Measurements from ENCODE around the gene RBM28. TPM values are rescaled to one million over a fixed set of nuclear protein-coding genes. Genes with fewer than 3 reads are reported as not detected.
A peak's percentile ranks its signal among the peaks of the same experiment; 100 is the strongest.
"Not testable (repeated sequence)": the region's sequence is repeated elsewhere in the genome, so short reads cannot be mapped to it uniquely, and the experiment has no call there.

RBM28 gene
- total RNA-seq, 8 experiments from 2014 or later: 20.1 to 64.8 (median 30.0) TPM

DNA sequence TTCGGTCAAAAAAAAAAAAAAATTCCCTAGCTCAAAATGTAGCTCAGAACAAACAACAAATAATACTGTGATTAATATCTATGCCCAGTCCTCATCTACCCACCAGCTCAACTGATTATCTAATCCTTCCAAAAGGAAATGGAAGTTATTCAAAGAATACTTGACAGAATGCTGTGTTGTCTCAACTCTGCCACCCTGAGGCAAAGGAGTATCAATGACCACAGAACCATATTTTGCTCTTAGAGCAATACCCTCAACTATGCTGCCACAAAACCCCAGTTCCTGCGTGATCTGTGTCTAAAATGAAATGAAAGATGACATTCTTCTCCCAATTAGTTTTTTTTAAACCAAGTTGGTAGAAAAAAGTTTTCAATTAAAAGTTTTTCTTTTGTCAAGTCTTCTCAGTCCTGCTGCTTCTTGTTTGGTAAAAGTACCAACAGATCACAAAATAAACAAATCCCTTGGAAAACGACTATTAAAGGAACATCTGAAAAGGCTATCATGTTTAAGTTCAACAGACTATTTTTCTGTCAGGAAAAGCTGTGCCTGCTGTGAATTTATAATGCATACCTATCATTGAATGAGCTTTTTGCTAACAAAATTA is 21.6 kb downstream of the RBM28 start:
- in situ Hi-C loops (cut with MboI; ENCODE audit: low pct_unique_long_range_greater_than_20kb in 2 of 9, low sequenced_read_pairs in 9 of 9, unreplicated experiment in 9 of 9): no loop called here
- WGBS, 10 experiments: 60 to 100% (median 83%) methylated on average over 2 to 3 of the region's 3 CpGs; no CpG with 5 or more reads in 1 of the 10 experiments

DNA sequence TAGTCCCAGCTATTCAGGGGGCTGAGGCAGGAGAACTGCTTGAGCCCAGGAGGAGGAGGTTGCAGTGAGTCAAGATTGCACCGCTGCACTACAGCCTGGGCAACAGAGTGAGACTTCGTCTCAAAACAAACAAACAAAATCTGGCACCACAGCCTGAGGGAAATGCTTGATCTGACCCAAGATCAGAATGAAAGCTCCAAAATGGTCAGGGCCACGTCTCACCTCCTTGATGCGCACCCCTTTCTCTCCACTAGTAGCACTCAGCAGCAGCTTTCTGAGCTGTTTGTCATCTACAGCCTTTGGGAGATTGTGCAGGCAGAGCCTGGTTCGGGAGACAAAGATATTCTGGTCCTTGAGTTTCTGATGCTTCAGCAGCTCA is 22.7 kb downstream of the RBM28 start:
- H3K4me3 ChIP-seq: no peak overlapping the region
- no peak for ATAC-seq (replicated peaks in 6 of 8)
- H3K27ac ChIP-seq: no peak overlapping the region
- WGBS, 10 experiments: 80 to 100% (median 100%) methylated on average over 1 to 2 of the region's 5 CpGs; no CpG with 5 or more reads in 3 of the 10 experiments
- in situ Hi-C loops (cut with MboI; ENCODE audit: low pct_unique_long_range_greater_than_20kb in 2 of 9, low sequenced_read_pairs in 9 of 9, unreplicated experiment in 9 of 9): no loop called here
- H3K4me1 ChIP-seq (replicated peaks in 1 of 2): no peaks in the 10 kb centered on the region

More for the DNA sequence above, 21.6 kb downstream of the RBM28 start:
- H3K4me1 ChIP-seq (replicated peaks in 1 of 2): no peaks in the 10 kb centered on the region
- peak in 6 of 8 experiments; percentile 36 to 89 (median 74) for ATAC-seq (replicated peaks in 6 of 8)
- H3K4me3 ChIP-seq: no peak overlapping the region
- no peak overlapping the region for H3K27ac ChIP-seq

DNA sequence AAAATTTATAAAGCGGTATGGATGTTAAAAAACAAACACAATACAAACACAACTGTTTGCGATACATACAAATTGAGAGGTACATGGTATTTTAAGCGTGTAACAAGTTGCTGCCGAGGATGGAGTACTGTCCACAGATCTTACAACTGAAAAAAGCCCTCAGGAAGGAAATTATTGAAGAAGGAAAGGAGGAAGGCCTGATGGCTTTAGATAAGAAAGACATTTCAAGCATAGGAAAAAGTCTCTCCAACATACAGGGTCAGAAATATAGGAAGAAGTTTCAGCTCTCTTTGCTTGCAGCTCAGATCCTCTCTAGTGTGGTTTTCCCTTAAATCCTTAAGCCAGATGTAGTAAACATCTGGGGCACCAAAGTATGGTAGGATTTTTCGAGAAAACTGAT is 25.0 kb downstream of the RBM28 start:
- in situ Hi-C loops (cut with MboI; ENCODE audit: low pct_unique_long_range_greater_than_20kb in 2 of 9, low sequenced_read_pairs in 9 of 9, unreplicated experiment in 9 of 9): no loop called here
- Histone ChIP-seq H3K4me3 (no peak overlapping the region), H3K4me1 (replicated peaks in 1 of 2) (no peaks in the 10 kb centered on the region), H3K27ac (no peak overlapping the region)
- 84 to 100% (median 99%) methylated on average over 1 to 5 of the region's 5 CpGs for WGBS, 10 experiments
- no peak for ATAC-seq (replicated peaks in 6 of 8)

DNA sequence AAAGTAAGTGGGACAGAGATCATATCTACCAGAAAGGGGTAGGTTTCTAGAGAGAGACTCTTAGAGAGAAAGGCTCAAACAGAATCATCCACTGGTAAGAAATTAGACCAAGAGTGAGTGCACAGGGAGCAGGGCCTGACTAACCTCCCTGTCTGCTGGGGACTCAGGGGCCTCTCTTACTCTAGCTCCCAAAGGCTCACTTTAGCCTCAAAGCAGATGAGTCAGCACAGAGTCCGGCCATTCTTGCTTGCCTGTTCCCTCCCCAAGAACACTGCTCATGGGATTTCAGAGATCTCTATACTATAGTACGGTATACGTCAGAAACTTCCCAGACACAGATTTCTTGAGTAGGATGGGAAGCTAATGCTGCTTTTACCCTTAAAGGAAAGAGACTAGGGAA is 32.7 kb downstream of the RBM28 start:
- no peak overlapping the region for H3K27ac ChIP-seq
- in situ Hi-C loops (cut with MboI; ENCODE audit: low pct_unique_long_range_greater_than_20kb in 2 of 9, low sequenced_read_pairs in 9 of 9, unreplicated experiment in 9 of 9): no loop called here
- ATAC-seq (replicated peaks in 6 of 8): peak in 1 of 8 experiments; percentile 28
- 80 to 100% (median 94%) methylated on average over 1 to 3 of the region's 3 CpGs; no CpG with 5 or more reads in 3 of the 10 experiments for WGBS, 10 experiments
- H3K4me1 ChIP-seq (replicated peaks in 1 of 2): no peaks in the 10 kb centered on the region
- no peak overlapping the region for H3K4me3 ChIP-seq

DNA sequence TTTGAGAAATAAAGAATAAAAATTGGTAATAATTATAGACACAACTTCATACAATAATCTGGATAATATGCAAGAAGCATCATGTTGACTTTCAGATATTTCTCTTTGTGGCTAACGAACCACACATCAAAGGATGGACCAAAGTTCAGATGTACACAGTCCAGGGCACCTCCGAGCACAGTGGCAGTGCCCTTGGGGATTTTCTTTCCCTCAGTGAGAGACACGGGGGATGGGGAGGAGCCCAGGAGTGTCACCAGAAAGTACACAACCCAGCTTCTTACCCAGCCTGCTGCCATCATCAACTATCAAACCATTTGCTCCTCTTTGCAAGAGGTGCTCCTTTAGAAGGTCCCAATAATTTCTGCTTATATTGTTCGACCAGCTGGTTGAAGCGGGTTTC is 33.2 kb downstream of the RBM28 start:
- Histone ChIP-seq H3K4me1 (replicated peaks in 1 of 2) (no peaks in the 10 kb centered on the region), H3K4me3 (no peak overlapping the region), H3K27ac (no peak overlapping the region)
- in situ Hi-C loops (cut with MboI; ENCODE audit: low pct_unique_long_range_greater_than_20kb in 2 of 9, low sequenced_read_pairs in 9 of 9, unreplicated experiment in 9 of 9): no loop called here
- no peak for ATAC-seq (replicated peaks in 6 of 8)
- WGBS, 10 experiments: 40 to 100% (median 87%) methylated on average over 2 to 5 of the region's 5 CpGs; no CpG with 5 or more reads in 1 of the 10 experiments

DNA sequence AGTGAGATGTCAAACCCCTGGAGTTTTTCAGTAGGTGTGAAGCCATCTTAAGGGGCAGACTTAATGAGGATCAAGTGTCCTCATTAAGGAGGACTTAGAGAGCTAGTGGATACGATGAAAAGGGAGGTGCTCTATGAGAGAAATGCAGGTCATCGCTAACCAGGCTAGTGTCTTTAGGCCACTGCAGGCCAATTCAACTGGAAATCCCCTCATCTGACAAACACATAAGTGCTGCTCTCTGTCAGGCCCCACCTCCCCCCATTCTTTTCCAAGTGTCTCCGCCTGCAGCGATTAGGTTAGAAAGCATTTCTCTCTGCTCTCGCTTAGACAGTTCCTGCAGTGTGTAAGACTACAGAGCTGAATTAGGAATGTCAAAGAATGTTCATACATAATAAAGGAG is 33.7 kb downstream of the RBM28 start:
- 78 to 100% (median 96%) methylated on average over 1 to 5 of the region's 5 CpGs; no CpG with 5 or more reads in 1 of the 10 experiments for WGBS, 10 experiments
- Histone ChIP-seq H3K27ac (no peak overlapping the region), H3K4me1 (replicated peaks in 1 of 2) (no peaks in the 10 kb centered on the region), H3K4me3 (no peak overlapping the region)
- no peak for ATAC-seq (replicated peaks in 6 of 8)
- in situ Hi-C loops (cut with MboI; ENCODE audit: low pct_unique_long_range_greater_than_20kb in 2 of 9, low sequenced_read_pairs in 9 of 9, unreplicated experiment in 9 of 9): no loop called here

DNA sequence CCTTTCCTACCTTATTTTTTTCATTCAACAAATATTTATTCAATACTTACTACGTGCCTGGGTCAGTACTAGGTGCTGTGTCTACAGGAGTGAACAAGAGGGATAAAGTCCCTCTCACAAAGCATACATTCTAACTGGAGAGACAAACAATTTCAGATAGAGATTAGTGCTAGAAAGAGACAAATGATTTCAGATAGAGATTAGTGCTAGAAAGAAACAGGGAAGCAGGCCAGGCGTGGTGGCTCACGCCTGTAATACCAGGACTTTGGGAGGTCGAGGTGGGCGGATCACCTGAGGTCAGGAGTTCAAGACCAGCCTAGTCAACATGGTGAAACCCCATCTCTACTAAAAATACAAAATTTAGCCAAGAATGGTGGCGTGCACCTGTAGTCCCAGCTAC is 34.6 kb downstream of the RBM28 start:
- no peak overlapping the region for H3K27ac ChIP-seq
- ATAC-seq (replicated peaks in 6 of 8): no peak
- 80 to 100% (median 97%) methylated on average over 1 to 6 of the region's 6 CpGs; no CpG with 5 or more reads in 1 of the 10 experiments for WGBS, 10 experiments
- in situ Hi-C loops (cut with MboI; ENCODE audit: low pct_unique_long_range_greater_than_20kb in 2 of 9, low sequenced_read_pairs in 9 of 9, unreplicated experiment in 9 of 9): no loop called here
- H3K4me3 ChIP-seq: no peak overlapping the region
- no peaks in the 10 kb centered on the region for H3K4me1 ChIP-seq (replicated peaks in 1 of 2)

DNA sequence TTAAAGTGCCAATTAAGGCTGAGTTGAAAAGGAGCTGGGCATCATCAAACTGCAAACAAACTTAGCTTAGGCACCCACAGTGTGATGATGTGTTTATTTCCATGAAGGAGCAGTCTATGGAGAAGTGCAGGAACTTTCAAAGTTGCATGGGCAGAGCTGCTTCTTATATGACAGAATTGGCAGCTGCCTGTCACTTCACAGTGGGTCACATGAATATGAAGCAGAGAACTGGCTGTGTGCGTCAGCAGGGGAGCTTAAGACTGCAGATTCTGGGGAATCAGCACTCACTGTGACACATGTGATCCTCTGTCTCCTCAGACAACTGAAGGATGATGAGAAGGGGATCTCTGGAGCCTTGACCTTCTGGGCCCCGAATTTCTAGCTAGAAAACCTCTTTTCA is 36.6 kb downstream of the RBM28 start:
- in situ Hi-C loops (cut with MboI; ENCODE audit: low pct_unique_long_range_greater_than_20kb in 2 of 9, low sequenced_read_pairs in 9 of 9, unreplicated experiment in 9 of 9): no loop called here
- ATAC-seq (replicated peaks in 6 of 8): no peak
- Histone ChIP-seq H3K4me1 (replicated peaks in 1 of 2) (peaks cover 0 to under 1% of the 10 kb centered on the region in 2 donors), H3K4me3 (no peak overlapping the region), H3K27ac (no peak overlapping the region)
- WGBS, 10 experiments: 70 to 100% (median 81%) methylated on average over 1 to 2 of the region's 2 CpGs; no CpG with 5 or more reads in 4 of the 10 experiments

DNA sequence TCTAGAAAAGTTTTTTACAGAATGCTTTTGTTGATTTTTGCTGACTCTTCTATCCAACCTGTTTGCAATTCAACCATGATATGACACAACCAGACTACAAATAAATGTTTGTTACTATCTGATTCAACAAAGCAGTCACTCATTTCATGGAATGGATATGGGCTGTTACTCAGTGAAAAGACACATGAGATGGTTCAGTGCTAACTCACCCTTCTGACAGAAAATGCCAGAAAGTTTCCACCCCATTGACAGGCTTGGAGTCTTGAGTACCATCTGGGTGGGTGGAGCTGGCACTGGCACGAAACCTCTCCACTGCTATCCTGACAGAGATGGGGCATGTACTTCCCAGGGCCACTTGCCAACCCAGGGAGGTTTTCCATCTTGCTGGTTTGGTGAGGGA is 39.5 kb downstream of the RBM28 start:
- Histone ChIP-seq H3K4me3 (no peak overlapping the region), H3K4me1 (replicated peaks in 1 of 2) (peaks cover under 1 to 3% of the 10 kb centered on the region in 2 donors), H3K27ac (no peak overlapping the region)
- in situ Hi-C loops (cut with MboI; ENCODE audit: low pct_unique_long_range_greater_than_20kb in 2 of 9, low sequenced_read_pairs in 9 of 9, unreplicated experiment in 9 of 9): no loop called here
- ATAC-seq (replicated peaks in 6 of 8): peak in 1 of 8 experiments; percentile 21
- WGBS, 10 experiments: 80 to 100% methylated on average over 1 of the region's 1 CpG; no CpG with 5 or more reads in 8 of the 10 experiments

DNA sequence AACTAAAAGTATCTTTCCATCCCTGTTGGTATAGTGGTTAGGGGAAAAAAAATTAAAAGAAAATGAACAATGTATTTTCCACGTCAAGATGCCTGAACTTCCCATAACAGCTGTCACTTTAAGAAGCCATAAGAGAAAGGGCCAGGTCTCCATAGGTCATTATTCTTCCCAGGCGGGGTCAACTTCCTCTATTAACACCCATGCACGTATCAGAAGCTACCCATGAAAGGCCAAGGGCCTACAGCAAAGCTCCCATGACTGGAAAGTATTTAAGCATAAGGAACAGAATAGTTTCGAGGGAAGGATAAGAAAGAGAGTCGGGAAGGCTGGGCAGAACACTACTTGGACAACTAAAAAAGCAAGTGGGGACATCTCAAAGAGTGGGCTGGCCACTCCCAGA is 40.1 kb downstream of the RBM28 start:
- Histone ChIP-seq H3K4me3 (no peak overlapping the region), H3K4me1 (replicated peaks in 1 of 2) (peaks cover 3 to 5% of the 10 kb centered on the region in 2 donors), H3K27ac (no peak overlapping the region)
- 69 to 100% (median 93%) methylated on average over 1 to 5 of the region's 5 CpGs; no CpG with 5 or more reads in 2 of the 10 experiments for WGBS, 10 experiments
- in situ Hi-C loops (cut with MboI; ENCODE audit: low pct_unique_long_range_greater_than_20kb in 2 of 9, low sequenced_read_pairs in 9 of 9, unreplicated experiment in 9 of 9): no loop called here
- ATAC-seq (replicated peaks in 6 of 8): no peak

DNA sequence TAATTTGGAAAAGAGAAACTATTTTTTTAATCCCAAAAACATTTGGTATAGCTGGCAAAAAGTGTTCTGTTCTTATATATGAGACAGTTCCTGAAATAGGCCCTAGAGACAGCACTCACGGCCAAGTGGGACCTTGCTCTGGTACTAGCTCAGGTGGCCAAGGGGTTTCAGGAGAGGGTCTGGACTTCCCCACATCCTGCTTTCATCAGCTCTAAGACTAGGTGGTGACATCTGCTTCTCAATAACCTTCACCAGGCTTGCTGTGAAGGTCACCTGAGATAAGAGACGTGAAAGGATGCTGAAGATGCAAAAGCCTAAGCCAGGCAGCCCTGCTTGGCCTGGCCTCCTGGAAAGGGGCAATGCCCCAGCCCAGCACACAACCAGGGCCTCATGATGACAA is 40.6 kb downstream of the RBM28 start:
- WGBS, 10 experiments: 90 to 100% (median 100%) methylated on average over 1 to 2 of the region's 2 CpGs; no CpG with 5 or more reads in 6 of the 10 experiments
- in situ Hi-C loops (cut with MboI; ENCODE audit: low pct_unique_long_range_greater_than_20kb in 2 of 9, low sequenced_read_pairs in 9 of 9, unreplicated experiment in 9 of 9): no loop called here

DNA sequence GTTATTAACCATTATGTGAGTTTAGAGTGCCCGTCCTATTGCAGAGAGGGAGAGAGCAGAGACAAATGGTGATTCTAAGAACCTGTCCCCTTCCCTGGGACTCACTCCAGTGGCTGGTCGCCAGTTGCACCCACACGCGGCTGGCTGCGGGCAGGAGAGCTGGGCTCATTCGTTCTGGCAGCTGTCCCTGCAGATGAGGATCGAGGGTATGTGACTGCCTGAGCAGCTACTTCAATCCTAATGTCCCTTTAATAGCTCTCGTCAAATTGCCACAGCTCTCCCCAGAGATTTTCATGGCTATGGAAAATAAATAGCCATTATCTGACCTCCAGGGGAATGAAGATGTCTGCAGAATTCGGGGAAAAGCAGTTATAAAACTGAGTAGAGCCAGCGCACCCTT is 41.6 kb downstream of the RBM28 start:
- Histone ChIP-seq H3K4me3 (no peak overlapping the region), H3K27ac (no peak overlapping the region), H3K4me1 (replicated peaks in 1 of 2) (peaks cover 3 to 9% of the 10 kb centered on the region in 2 donors)
- WGBS, 10 experiments: 42 to 93% (median 63%) methylated on average over 1 to 6 of the region's 10 CpGs; no CpG with 5 or more reads in 3 of the 10 experiments
- in situ Hi-C loops (cut with MboI; ENCODE audit: low pct_unique_long_range_greater_than_20kb in 2 of 9, low sequenced_read_pairs in 9 of 9, unreplicated experiment in 9 of 9): no loop called here
- ATAC-seq (replicated peaks in 6 of 8): peak in 1 of 8 experiments; percentile 47

More for the DNA sequence above, 40.6 kb downstream of the RBM28 start:
- Histone ChIP-seq H3K4me3 (no peak overlapping the region), H3K4me1 (replicated peaks in 1 of 2) (peaks cover 3 to 9% of the 10 kb centered on the region in 2 donors), H3K27ac (no peak overlapping the region)
- no peak for ATAC-seq (replicated peaks in 6 of 8)

DNA sequence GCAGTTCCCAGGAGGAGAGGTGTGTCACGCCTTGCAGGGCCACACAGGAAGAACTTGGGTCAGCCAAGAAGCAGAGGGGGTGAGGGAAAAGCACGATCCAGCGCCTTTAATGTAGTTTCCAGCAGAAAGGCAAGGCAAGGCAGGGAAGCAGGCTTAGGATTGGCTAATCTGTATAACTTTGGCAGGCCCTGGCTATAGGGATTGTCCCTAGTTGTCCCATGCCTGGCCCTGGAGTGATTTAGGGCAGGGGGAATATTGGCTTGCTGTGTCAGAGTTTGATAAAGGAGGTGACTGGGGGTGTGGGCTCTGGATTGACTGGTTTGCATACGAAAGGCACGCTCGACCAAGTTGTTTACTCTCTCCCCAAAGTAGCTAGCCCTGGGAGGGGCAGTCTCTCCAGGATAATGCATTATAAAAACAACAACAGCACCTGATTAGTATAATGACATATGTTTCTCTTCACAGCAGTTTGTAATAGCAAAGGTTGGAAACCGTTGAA is 44.5 kb downstream of the RBM28 start:
- ATAC-seq (replicated peaks in 6 of 8): peak in 6 of 8 experiments; percentile 21 to 57 (median 38)
- 10 to 100% (median 50%) methylated on average over 1 to 6 of the region's 7 CpGs; no CpG with 5 or more reads in 3 of the 10 experiments for WGBS, 10 experiments
- Histone ChIP-seq H3K27ac (no peak overlapping the region), H3K4me3 (no peak overlapping the region), H3K4me1 (replicated peaks in 1 of 2) (peaks cover 3 to 9% of the 10 kb centered on the region in 2 donors)
- in situ Hi-C loops (cut with MboI; ENCODE audit: low pct_unique_long_range_greater_than_20kb in 2 of 9, low sequenced_read_pairs in 9 of 9, unreplicated experiment in 9 of 9): no loop called here

DNA sequence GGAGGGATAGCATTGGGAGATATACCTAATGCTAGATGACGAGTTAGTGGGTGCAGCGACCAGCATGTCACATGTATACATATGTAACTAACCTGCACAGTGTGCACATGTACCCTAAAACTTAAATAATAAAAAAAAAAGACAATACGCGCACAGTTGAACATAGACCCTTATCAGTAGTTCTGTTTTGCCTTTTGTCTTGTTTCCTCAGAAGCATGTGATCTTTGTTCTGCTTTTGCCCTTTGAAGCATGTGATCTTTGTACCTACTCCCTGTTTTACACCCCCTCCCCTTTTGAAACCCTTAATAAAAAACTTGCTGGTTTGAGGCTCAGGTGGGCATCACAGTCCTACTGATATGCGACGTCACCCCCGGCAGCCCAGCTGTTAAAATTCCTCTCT is 45.7 kb downstream of the RBM28 start:
- ATAC-seq (replicated peaks in 6 of 8); in situ Hi-C loops (cut with MboI; ENCODE audit: low pct_unique_long_range_greater_than_20kb in 2 of 9, low sequenced_read_pairs in 9 of 9, unreplicated experiment in 9 of 9); H3K4me1 ChIP-seq (replicated peaks in 1 of 2); H3K27ac ChIP-seq; H3K4me3 ChIP-seq: not testable (repeated sequence)
- WGBS, 10 experiments: 75 to 100% (median 93%) methylated on average over 2 to 3 of the region's 7 CpGs; no CpG with 5 or more reads in 4 of the 10 experiments

Measured in motor neuron (in vitro differentiated cells).